AG09309 (cell line): ENCODE results near the gene DRD4.

Experiments used
- DNase-seq: peaks from one replicate; pipeline ENCODE4 v3.0.0-alpha.2; 2010; ENCODE audit warnings: low read depth
- H3K4me3 ChIP-seq: 2 replicates; pipeline ENCODE4 v1.5.1; 2011; ENCODE audit warnings: mild to moderate bottlenecking, low read depth, low read length, moderate library complexity; ENCODE audit not compliant: control insufficient read depth
- CTCF ChIP-seq: IDR thresholded peaks from 2 replicates; pipeline ENCODE4 v1.5.1; 2011; ENCODE audit warnings: mild to moderate bottlenecking, low read depth, low read length, inconsistent platforms; ENCODE audit not compliant: insufficient read depth, control insufficient read depth; ENCODE audit errors: missing control alignments

The DRD4 gene

GRCh38 chr11:624705-625635 is 12.1 kb upstream of the DRD4 start, which contains the start of gene CDHR5:
CDHR5 (minus strand) TSS chr11:624955; CDS start chr11:624902, 53 bp downstream.
- DNase-seq: no peak
- no peak within 1 kb of the TSS for H3K4me3 ChIP-seq
- no peak for TF ChIP-seq CTCF

GRCh38 chr11:625636-626268 is 11.3 kb upstream of the DRD4 start:
- no peak for DNase-seq
- no peak overlapping the region for H3K4me3 ChIP-seq
- no peak for TF ChIP-seq CTCF

DNA sequence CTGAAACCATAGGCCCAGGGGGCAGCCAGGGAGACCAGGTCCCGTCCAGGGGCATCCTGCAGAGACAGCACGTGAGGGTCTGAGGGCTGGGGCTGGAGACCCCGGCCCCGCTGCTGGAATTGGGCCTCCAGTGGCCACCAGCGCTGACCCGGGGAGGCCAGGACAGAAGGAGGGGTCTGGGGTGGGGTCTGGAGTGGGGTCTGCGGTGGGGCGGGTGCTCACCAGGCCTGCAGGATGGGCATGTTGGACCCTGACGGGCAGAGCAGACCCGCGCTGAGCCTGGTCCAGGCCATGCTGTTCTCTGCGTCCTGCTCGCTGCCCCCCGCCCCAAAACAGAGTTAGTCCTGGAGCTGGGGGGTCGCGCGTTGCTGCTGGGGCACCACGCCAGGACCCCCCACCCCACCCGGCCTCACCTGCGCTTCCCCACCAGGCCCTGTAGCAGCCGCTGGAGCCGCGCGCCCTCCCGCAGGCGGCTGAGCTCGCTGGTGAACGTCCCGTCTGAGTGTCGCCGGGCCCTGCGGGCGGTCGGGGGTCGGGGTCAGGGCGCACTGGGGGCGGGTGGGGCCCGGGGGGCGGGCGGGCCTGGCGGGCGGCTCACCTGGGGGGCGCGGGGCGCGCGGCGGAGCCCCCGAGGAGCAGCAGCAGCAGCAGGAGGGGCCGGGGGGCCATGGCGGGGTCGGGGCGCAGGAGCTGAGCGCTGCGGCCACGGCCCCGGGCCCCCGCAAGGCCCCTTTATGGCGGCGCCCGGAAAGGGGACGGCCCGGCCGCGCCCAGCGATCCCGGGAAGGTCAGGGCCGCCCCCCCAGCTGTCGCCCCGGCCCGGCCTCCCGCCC is 10.4 kb upstream of the DRD4 start, which contains the start of gene SCT:
TSS of gene SCT (minus strand) at position 707 of the 833 bp plus-strand sequence. CDS start at position 669, 38 bp downstream.
- H3K4me3 ChIP-seq: no peak within 1 kb of the TSS
- no peak for TF ChIP-seq CTCF
- DNase-seq: no peak

DNA sequence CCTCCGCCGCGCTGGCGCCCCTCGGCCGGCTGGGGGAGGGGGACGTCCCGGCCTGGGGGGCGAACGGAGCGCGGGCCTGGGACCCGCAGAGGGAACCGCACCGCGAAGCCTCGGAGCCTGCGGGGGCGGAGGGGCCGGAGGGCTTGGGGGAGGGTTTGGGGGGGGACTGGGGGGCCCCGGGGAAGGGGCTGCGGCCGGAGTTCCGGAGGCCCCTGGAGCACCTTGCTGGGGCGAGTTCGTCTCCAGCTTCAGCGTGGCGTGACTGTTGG is 9.8 kb upstream of the DRD4 start:
- H3K4me3 ChIP-seq: no peak overlapping the region
- TF ChIP-seq CTCF: no peak
- DNase-seq: no peak

DNA sequence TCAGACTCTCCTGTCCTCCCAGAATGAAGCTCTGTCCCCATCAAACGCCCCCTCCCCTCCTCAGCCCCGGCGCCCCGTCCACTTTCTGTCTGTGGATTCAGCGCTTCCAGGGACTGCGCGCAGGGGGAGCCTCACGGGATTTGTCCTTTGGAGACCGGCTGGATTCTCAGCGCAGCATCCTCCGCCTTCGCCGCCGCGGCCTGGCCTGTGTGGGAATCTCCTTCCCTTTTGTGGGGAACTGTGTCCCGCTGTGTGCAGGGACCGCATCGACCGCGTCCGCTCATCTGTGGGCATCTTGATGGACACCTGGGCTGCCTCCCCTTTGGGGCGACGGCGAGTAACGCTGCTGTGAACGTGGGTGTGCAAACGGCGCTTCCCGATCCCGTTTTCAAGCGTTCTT is 9.0 kb upstream of the DRD4 start:
- TF ChIP-seq CTCF: no peak
- H3K4me3 ChIP-seq: no peak overlapping the region
- no peak for DNase-seq

GRCh38 chr11:629237-629583 is 7.9 kb upstream of the DRD4 start:
- H3K4me3 ChIP-seq: no peak overlapping the region
- no peak for TF ChIP-seq CTCF
- DNase-seq: no peak
